Mesothelial cell of epicardium (in vitro differentiated cells): Measurements from ENCODE around the gene ZBED4. TPM values are rescaled to one million over a fixed set of nuclear protein-coding genes. Genes with fewer than 3 reads are reported as not detected.

Experiments
- DNase-seq, 2 experiments: peaks; one replicate each; pipeline ENCODE4 v3.0.0; 2021; ENCODE audit warnings: low spot score in 2 of 2; ENCODE audit not compliant: unreplicated experiment in 2 of 2
- H3K27ac Mint-ChIP-seq: 2 replicates; pipeline ENCODE4 v1.8.0; 2021; ENCODE audit warnings: mixed read lengths
- H3K27me3 Mint-ChIP-seq: 2 replicates; pipeline ENCODE4 v1.8.0; 2021; ENCODE audit warnings: low read depth, mixed read lengths
- H3K36me3 Mint-ChIP-seq: 2 replicates; pipeline ENCODE4 v1.8.0; 2021; ENCODE audit warnings: mixed read lengths
- H3K4me1 Mint-ChIP-seq: 2 replicates; pipeline ENCODE4 v1.8.0; 2021; ENCODE audit warnings: mixed read lengths
- H3K4me3 Mint-ChIP-seq: 2 replicates; pipeline ENCODE4 v1.8.0; 2021; ENCODE audit warnings: mild to moderate bottlenecking, moderate library complexity, mixed read lengths
- H3K9me3 Mint-ChIP-seq: 2 replicates; pipeline ENCODE4 v1.8.0; 2021; ENCODE audit warnings: mixed read lengths
- total RNA-seq: library from RNA; stranded (reverse); gene quantifications from 3 replicates; pipeline ENCODE4 v1.2.1, GENCODE V29; 2021
- TF ChIP-seq, protein P1 (sequence below): fragments of 200-600 bp; sonication (generic); IDR thresholded peaks from one replicate; pipeline ENCODE4 v1.5.0; 2021; ENCODE audit warnings: antibody characterized with exemption; ENCODE audit not compliant: unreplicated experiment

ZBED4 gene
- total RNA-seq, 1 donor from 2014 or later, result 32.6 TPM

DNA sequence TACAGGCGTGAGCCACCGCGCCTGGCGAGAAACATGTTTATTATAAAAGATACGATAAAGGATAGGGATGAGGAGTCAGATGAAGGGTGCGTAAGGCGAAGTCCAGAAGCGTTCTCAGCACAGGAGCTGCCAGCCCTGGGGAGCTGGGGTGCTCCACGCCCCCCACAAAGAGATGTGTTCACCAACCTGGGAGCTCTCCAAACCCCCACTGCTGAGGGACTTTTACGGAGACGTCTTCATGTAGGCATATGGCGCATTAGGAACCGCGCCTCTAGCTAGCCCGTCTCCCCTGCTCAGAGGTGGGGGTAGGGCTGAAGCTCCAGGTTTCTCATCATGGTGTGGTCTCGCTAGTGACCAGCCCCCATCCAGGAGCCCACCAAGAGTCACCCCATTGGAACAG lies 8.4 kb upstream of the ZBED4 start:
- Mint-ChIP-seq H3K4me3 (no peak overlapping the region), H3K27me3 (peaks cover 75% of the 10 kb centered on the region), H3K9me3 (no peaks in the 10 kb centered on the region), H3K4me1 (no peaks in the 10 kb centered on the region), H3K27ac (no peak overlapping the region), H3K36me3 (no peaks in the 10 kb centered on the region)
- TF ChIP-seq, protein P1, sequence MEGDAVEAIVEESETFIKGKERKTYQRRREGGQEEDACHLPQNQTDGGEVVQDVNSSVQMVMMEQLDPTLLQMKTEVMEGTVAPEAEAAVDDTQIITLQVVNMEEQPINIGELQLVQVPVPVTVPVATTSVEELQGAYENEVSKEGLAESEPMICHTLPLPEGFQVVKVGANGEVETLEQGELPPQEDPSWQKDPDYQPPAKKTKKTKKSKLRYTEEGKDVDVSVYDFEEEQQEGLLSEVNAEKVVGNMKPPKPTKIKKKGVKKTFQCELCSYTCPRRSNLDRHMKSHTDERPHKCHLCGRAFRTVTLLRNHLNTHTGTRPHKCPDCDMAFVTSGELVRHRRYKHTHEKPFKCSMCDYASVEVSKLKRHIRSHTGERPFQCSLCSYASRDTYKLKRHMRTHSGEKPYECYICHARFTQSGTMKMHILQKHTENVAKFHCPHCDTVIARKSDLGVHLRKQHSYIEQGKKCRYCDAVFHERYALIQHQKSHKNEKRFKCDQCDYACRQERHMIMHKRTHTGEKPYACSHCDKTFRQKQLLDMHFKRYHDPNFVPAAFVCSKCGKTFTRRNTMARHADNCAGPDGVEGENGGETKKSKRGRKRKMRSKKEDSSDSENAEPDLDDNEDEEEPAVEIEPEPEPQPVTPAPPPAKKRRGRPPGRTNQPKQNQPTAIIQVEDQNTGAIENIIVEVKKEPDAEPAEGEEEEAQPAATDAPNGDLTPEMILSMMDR, result no peak
- DNase-seq, result no peak

DNA sequence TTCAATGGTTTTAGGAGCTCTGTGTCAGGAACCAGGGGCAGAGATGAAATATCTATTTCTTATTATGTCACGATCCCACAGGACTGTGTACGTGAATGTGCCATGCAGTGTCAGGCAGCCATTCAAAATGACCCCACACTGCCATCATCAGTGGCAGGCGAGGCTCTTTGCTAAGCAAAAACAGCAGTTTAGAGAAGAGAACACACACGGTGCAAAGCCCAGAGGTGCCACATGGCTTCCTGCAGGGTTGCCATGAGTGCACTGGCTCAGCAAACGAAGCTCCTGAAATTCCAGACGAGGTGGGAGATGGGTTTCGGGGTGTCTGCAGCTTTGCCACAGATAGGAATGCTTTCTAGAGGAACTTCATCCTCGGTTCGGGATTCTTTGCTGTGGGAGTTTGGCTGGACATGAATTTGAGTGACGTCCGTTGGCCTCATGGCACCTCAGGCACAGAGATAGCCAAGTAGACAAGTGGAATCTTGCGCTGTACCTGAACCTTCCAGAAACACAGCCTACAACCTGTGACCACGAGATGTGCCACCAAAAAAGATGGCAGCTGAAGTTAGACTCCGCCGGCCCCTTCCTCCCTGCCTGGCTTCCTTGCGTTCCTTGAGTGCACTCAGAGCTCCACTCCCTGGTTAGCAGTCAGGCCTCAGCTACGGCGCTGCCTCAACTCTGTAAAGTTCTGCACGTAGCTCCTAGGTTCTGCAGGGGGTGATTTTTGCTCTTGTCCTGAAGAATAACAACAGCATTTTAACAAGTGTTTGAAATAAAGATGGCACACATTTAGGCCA lies 7.8 kb upstream of the ZBED4 start:
- Mint-ChIP-seq H3K27me3 (peaks cover 77% of the 10 kb centered on the region), H3K27ac (no peak overlapping the region), H3K9me3 (no peaks in the 10 kb centered on the region), H3K4me1 (no peaks in the 10 kb centered on the region), H3K36me3 (no peaks in the 10 kb centered on the region), H3K4me3 (no peak overlapping the region)
- DNase-seq, result no peak
- TF ChIP-seq, protein P1, result no peak

DNA sequence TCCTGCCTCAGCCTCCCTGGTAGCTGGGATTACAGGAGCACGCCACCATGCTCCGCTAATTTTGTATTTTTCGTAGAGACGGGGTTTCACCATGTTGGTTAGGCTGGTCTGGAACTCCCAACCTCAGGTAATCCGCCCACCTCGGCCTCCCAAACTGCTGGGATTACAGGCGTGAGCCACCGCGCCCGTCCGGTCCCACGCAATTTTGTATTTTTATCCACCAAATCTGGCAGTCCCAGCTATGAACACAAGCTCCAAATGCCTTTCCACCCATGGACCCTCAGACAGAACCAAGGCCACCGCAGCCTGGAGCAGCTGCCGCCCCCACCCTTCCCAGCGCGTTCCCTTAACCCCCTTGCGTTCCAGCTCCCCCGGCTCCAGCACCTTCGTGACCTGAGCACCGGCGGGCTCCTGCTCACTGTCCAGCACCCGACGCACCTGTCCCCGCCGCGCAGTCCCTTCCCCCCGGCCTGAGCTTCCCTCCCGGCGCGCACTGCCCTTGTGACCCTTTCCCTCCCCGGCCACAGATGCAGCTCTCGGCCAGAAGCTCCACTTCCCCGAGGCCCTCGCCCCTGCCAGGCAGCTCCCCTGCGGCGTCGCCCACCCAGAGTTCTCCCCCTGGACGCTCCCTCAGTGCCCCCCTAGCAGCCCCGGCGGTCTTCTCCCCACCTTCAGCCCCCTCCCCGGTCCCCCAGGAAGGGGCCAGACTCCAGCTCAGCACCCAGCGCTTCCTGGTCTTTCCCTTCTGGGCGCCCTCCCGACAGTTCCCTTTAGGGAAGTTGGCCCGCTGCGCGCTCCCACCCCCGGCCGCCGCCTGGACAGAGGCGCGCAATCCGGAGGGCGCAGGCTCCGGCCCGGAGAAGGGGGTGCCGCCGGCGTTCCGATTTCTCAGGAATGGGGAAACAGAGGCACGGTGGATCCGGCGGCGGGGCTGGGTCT lies 5.6 kb upstream of the ZBED4 start:
- no peak for DNase-seq
- H3K9me3 Mint-ChIP-seq, result no peaks in the 10 kb centered on the region
- H3K27me3 Mint-ChIP-seq, result peaks cover 88% of the 10 kb centered on the region
- no peak overlapping the region for H3K27ac Mint-ChIP-seq
- no peaks in the 10 kb centered on the region for H3K4me1 Mint-ChIP-seq
- peak overlapping the region; percentile 47 for H3K4me3 Mint-ChIP-seq
- no peaks in the 10 kb centered on the region for H3K36me3 Mint-ChIP-seq
- TF ChIP-seq, protein P1, result no peak

DNA sequence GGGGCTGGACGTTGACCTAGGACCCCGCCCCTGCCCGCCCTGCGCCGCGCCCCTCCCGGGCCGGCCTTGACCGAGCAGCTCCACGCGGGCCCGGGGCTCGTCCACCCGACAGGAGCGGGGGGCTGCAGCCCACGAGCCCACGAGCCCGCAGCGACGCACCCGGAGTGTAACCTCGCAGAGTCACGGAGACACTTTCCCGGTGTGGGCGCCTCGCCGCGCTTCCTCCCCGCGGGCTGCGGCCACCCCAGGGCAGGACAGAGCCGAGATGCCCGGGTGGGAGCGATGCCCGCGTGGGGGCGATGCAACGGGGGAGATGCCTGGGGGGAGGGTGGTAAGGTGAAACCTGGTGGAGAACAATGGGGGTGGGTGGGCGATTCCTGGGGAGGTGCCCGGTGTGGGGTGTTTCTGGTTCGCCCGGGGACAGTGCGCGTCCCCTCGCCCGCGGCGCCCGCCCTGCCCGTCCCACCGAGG lies 4.9 kb upstream of the ZBED4 start:
- Mint-ChIP-seq H3K27me3 (peaks cover 83% of the 10 kb centered on the region), H3K4me3 (no peak overlapping the region), H3K27ac (no peak overlapping the region), H3K9me3 (no peaks in the 10 kb centered on the region), H3K36me3 (no peaks in the 10 kb centered on the region), H3K4me1 (no peaks in the 10 kb centered on the region)
- DNase-seq, result no peak
- TF ChIP-seq, protein P1, result no peak

DNA sequence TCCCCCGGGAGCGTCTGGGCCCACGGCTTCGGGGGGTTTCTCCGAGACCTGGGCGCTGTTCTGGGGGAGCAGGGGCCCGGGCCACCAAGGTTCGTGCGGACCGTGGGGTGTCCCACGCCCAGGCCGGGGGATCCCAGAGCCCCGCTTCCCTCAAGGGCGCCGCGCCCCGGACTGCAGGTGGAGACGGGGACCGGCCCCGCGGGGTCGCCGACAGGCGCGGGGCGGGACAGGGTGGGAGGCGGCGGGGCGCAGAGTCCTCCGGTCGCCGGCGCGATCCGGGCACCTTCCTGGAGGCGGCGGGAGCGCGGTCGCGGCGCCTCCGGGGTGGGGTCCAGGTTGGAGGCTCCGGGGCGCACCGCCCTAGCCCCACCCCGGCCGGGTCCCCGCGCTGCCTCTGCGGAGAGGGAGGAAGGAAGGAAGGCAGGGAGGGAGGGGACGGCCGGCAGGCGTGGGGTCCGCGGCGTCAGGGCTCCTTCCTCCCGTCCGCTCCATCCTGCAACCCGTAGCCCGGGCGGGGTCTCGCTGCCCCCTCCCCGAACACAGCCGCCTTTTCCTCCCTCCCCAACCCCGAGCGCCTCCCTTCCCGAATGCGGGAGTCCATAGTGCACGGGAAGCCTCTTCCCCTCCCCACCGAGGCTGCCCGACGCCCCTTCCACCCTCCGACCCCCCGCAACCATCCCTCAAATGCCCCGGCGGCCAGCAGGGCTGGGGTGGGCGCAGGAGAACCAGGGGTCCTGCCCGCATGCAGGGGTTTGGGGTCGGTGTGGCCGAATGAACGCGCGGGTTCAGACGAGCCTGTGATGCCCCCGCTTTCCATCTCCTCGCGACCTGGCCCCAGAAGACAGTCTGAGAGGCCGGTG lies 4.3 kb upstream of the ZBED4 start:
- H3K4me1 Mint-ChIP-seq, result peaks cover 1% of the 10 kb centered on the region
- peaks cover 78% of the 10 kb centered on the region for H3K27me3 Mint-ChIP-seq
- no peaks in the 10 kb centered on the region for H3K36me3 Mint-ChIP-seq
- no peaks in the 10 kb centered on the region for H3K9me3 Mint-ChIP-seq
- peak overlapping the region; percentile 45 for H3K4me3 Mint-ChIP-seq
- no peak for DNase-seq
- TF ChIP-seq, protein P1, result no peak
- H3K27ac Mint-ChIP-seq, result no peak overlapping the region
